NK-92 (cell line): ENCODE measurements around the gene LHFPL3.

Source experiments
- DNase-seq: peaks from one replicate; lab custom pipeline; 2025; ENCODE audit not compliant: unreplicated experiment; lab: John Stamatoyannopoulos, UW

LHFPL3 gene

DNA sequence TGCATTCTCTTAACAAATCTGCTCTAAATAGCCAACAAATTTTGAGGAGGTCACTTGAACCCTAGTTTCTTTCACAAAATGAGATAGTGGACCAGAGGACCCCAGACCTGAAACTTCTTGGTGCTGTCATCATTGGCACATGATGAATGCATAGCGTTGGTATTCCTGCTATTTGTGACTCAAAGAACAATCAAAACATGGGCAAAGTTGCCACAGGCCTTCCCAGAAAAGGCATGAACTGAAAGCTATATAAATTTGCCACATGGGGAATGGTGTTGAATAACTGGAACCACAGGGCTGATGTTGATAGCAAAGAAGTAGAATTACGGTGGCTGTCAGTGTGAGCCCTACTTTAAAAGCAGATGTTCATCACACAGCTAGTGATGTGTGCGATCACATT, 465.8 kb downstream of the LHFPL3 start:
- DNase-seq = no peak

DNA sequence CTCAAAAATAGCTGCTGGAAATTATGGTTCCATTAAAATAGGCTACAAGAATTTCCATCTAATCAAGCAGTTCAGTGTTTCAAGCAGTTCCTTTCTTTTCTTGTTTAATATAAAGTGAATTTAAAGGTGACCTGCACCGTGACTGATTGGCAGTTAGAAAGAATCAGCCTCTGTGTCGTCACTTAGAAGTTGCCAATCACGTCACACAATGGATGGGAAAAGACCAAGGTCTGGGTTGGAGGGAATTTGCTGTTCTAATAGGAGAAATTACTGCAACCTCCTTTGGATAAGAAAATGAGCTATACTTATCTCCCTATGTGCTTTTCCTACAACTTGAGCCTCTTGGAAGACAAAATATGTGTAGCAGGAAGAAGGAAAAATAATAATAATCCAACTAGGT, 466.2 kb downstream of the LHFPL3 start:
- no peak for DNase-seq

DNA sequence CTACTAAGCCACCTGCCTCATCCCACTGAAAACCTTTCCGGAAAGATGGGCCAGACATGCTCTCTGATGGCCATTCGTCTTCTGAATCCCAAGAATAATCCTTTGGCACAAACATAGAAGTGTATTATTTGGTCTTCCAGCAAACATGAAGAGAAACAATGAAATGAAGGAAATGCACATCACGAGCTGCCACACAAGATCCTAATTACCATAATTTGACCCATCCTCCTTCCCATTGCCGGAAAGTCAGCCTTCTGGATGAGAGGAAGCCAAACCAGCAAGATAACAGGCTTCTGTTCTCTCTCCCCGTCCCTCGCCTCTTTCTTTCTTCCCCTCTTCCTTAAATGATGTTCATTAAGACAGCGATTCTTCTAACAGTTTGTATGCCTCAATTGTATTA, 466.7 kb downstream of the LHFPL3 start:
- DNase-seq = no peak

DNA sequence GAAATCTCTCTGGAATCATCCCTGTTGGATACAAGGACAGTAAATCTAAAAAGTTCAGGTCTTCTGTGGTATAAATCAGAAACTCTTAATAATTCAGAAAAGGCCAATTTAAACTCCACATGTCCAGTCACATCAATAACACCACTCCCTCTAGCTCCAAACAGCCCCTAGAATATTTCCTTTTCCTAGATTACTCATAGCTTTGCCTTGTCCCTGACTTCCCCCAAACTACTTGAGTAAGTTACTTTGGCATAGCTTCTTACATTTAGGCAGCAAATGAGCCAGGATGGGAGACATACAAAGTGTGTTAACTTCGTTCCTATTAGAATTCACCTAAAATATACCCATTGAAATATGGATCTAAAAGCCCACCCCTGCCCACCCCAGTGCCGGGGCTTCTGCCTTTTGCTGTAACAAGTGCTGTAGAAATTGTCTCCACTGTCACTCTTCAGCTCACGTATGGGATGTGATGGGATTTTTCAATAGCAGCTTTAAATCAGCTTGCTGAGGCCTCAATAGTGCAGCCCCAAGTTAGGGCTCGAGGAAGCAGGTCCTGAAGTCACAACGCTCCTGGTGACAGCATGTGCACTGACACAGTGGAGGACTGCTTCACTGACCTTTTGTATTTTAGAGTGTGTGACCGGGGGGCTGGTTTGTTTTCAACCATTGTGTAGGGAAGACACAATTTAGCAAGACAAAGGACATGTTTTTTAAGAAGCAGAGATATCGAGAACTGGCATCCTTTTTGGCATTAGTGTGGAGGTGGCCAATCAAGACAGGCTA, 467.4 kb downstream of the LHFPL3 start:
- DNase-seq = no peak

DNA sequence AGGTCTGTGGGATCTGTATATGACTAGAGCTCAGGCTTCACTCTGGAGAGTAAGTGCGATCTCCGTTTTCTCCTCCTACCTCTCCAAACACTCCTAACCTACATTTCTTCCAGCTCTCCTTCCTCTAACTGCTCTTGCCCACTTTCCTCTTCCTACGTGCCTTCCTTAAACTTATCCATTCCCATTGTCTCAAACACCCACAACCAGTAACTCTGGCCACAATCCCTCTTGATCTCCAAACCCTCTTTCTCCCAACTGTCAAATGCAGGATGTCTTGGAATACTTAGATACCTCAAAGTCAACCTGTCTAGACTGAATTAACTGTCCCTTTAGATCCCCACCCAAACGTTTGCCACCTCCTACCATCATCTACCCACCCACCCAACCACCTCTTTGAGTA, 471.9 kb downstream of the LHFPL3 start:
- no peak for DNase-seq

DNA sequence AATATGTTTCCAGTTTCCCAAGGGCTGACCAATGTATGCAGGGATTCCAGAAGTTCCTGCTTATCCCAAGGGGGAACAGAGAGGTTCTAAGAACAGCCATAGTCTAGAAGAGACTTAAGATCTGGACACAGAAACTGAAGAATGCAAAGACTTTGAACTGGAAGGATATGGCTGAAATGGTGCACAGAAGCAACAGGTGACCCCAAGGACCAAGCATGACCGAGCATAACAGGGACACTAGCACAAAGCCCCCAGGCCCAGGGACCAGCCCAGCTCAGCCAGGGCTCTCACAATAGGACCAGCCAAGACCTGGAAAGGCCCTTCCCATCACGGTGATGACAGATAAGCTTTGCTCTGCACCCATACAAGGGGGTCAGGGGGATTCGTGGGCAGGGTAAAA, 472.6 kb downstream of the LHFPL3 start:
- no peak for DNase-seq

DNA sequence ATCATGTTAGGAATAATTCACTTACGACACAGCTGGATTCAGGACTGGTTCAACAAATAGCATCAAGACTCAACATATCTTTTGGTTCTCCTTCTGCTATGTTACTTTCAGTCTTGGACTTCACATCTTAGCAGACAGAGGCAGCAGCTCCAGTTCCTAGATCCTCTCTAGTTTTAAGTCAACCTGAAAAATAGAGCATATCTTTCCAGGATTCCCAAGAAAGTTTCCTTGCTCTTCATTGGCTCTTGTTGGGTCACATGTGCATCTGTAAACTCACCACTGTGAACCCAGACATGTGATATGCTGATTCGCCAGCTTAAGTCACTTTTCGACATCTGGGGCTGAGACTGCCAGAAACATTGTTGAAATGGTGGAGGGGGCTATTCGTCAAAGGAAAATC, 475.5 kb downstream of the LHFPL3 start:
- DNase-seq = no peak

DNA sequence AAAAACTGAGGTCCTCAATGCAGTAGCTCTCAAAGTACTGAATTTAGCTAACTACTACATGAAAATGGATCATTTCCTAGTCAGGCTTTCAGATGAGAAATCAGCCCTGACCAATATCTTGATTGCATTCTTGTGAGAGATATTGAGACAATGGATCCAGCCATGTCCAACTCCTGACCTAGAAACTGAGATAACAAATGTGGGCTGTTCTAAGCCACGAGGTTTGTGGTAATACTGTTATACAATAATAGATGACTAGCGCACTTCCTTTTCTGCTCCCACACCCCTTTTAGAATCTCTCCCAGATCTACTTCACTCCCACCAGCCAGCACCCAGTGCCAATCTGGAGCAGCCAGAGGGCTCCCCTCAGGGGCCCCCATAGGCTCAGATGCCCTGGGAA, 476.3 kb downstream of the LHFPL3 start:
- no peak for DNase-seq

DNA sequence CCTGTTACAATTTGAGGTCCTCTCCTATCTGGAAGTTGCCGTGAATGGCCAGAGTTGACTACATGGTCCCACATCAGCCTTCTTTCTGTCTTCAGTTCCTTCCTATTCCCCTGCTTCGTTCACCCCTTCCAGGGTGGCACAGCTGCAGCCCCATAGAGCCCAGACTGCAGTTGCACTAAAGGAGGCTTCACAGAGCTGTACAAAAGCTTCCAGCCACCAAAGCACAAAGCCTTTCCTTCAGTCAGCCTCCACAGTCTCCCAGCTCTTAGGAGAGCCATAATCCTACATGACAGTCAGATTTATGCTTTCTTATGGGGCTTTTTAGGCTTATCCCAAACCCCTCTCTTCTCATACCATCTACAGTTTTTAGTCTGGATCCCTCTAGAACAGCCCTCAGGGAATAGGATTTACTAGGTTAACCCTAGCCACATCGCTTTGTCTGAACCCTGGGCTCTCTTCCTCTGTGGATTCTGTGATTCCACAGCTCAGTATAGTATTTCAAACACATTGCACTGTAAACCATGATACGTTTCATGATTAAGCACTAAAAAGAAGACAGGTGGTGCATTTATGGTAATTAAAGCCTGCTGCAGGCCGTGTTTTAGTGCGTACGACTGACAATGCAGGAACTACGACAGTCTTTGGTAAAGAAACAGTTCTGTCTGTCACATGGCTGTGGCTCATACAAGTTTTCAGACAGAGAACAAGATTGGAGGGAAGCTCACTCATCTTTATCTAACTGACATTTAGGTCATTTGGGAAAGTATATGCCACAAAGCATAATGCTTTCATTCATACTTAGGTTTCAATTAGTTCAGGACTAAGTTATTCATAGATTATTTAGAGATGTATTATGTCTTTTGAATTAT, 477.3 kb downstream of the LHFPL3 start:
- no peak for DNase-seq

DNA sequence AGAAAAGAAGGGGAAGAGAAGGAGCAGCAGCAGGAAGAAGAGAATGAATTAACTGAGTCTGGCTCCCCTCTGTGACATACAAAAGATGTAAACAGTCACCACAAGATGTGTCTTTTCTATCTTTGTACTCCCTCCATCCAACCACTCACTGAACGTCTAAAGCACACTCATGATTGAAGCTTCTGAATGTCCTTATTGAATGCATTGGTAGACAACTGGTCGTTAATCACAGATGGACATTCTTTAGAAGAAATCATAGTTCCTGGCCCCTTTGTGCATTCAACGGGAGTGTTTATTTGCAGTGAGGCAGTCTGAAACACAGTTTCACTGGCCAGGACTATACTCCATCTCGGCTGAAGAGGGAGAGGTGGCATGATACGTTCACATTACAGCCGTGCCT, 479.3 kb downstream of the LHFPL3 start:
- no peak for DNase-seq

DNA sequence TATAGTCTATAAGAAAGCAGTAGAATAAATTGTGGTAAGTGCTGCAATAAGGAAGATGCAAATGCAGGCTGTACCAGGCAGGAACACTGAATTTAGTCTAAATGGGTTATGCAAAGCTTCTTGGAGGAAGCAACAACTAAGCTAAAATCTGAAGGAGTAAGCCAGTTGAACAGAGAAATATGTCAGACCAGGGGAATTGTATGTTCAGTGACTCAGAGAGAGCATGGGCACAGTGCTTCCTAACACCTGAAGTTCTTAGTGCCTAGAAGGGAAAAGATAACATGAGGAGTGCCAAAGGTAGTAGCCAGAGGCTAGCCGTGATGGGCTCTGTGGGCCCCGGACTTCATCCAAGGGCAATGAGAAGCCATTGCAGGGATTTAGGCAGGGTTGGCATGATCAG, 481.5 kb downstream of the LHFPL3 start:
- DNase-seq = no peak

DNA sequence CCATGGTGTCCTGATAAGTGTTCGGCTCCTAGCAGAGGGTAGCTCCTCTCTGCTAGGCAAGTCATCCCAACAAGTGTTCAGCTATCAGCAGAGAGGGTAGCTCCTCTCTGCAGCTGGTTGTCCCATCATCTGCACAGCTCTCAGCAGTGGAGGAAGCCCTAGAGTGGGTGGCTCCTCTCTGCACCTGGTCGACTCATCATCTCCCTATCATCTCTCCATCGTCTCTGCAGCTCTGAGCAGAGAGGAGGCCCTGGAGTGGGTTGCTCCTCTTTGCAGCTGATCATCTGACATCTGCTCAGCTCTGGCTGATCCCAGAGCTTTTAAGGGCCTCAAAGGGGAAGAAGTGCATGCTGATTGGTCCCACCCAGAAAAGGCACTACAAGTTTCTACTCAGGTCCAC, 485.7 kb downstream of the LHFPL3 start:
- DNase-seq = no peak

DNA sequence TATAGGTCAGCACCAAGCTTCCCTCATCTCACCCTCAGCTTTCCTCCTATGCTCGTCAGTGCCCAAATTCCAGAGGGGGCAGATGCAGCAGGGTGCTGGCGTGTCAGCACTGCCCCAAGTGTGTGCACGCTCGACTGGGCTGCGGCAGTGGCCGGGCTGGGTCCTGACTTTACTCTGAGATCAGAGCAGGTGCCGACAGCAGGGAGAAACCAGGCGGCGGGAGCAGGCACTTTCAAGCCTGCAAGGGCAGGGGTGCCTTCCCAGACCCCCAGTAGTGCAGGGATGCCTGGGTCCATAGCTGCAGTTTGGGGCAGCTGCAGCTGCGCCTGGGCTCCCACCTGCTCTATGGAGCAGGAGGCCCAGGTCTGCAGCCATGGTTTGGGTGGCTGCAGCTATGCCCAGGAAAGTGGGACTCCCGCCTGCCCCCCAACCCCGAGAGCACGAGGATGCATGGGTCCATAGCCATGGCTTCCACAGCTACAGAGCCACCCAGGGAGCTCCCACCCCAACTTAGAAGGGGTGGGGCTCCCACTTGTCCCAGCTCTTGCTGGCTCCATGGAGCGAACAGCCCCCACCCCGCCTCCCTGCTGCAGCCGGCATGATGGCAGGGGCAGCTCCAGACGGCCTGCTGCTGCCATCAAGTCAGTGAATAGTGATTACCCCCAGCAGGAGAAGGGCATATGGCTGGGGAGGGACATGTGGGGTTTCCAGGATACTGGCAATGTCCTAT, 486.4 kb downstream of the LHFPL3 start:
- no peak for DNase-seq

DNA sequence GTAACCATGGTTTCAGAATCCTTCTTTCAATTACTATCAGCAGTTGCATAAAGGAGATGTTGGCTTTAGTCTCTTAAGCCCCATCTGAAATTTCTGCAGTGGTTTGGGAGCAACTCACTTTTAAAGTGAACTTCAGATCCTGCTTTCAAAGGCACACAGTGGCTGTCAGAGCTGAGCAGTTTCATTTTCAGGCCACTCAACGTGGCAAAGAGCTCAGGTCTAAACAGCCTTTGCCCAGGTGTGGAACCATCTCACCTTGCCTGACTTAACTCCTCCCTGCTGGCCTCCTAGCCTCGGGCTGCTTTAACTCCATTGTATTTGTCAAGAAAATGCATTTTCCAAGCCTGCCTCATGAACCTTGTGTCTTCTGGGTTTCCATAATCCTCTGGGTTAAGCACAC, 488.1 kb downstream of the LHFPL3 start:
- DNase-seq = no peak

DNA sequence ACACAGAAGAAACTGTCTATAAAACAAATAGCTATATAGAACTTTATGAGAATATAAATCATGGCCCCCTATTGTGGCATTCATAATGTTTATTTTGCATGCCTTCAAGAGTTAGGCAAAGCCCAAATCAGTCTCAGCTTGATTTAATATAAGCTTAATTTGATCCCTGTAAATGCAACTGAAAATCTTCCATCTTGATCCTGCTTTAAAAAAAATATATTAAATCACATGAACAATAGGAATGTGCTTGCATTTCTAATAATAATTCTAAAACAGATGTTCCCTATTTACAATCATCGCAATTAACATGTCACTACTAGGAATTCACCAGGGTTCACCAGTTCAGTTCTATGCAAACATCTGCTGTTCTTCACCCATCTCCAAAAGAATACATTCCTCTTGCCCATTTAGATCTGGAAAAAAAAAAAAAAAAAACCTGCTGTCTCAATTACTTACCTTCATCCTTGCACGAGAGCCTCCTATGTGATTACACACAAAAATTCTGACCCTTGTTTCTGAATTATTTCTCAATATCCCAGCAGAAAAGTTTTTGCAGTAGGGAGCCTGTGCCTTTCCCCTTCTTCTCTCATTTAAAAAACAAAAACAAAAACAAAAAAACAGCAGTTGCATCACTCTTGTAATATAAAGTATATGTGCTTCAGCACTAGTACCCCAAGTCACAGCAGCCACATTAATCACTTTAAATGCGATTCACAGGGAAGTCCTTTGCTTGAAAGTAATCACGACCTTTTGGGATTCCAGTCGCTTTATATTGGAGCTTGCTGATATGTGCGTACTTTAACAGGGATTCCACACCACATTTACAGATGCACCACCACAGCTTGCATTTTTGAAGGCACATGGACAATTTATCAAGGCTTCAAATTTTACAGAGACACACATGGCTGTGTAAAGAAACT, 490.8 kb downstream of the LHFPL3 start:
- DNase-seq = no peak

DNA sequence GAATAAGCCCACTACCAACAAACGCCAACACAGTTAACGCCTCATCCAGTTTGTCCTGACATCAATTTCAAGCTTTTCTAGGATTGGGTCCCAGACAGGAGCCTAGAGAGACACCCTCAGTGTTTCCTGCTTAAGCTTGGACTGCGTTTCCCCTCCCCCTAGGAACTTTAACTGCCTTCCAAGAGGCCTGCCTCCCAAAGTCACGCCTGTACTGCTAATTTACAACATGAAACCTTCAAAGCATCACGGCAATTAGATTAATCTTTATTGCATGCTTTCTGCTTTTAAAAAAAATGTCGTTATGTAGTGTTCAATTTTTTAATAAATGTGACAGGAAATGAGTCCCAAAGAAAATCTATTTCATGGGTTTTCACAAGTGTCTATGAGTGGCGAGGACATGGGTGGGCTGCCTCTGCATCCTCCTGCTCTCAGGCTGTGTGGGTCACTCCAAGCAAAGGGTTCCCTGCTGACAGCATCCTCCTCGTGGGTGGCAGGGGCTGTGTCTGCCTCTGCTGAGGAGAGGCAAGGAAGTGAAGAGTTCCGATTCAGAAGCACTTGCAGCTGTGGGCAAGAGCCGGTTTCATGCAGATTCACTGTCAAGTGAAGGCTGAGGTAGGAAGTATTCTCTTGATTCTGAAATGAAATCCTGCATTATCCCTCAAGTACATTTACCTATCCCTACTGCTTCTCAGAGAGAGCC, 492.6 kb downstream of the LHFPL3 start:
- DNase-seq = no peak

DNA sequence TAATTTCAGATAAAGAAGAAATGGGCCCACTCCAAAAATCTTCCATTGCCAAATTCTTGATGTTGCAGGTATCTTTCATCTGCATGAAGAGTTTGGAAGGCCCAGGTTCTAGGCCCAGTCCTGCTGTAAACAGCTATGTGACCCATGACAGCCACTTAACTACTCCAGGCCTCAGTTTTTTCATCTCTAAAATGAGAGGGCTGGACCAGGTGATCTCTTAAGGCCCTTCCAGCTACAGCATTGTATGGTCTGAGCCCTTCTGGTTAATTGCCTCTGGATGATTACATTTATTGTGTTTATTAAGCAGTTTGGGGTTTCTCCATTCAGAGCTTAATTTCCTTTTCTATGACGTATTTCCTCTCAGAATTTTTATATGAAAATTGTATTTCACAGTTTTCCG, 494.8 kb downstream of the LHFPL3 start:
- no peak for DNase-seq

DNA sequence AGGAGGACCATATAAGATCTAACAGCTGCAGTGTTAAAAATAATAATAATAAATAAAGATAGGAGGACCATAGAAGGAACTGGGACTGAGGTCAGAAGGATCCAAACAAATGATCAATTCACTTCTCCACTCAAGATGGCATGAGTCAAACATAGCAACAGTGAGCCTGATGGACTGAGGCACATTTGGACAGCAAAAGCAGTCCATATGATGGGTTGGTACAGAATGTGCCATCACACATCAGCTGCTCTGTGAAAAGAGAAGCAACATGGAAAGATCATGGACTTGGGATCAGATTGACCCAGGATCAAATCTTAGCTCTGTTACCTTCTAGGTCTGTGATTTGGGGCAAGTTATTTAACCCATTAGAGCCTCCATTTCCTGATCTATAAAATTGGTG, 496.7 kb downstream of the LHFPL3 start:
- DNase-seq = no peak

DNA sequence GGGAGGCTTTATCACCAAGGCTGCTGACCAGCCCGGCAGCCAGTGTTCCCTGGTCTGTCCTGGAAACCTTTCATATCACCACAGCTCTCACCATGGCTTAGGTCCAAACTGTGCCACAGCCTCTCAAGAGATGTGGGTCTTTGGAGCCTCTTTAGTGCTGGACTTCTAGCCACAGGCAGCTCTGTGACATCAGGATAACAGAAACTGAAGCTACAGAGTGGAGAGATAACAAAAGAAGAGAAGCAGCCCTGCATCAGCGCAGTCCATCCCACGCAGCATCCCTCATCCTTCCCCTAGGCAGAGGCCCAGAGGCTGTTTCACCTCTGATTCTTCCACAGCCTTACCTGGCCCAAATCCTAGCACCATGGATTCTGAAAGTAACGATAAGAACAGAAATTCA, 497.7 kb downstream of the LHFPL3 start:
- DNase-seq = no peak

DNA sequence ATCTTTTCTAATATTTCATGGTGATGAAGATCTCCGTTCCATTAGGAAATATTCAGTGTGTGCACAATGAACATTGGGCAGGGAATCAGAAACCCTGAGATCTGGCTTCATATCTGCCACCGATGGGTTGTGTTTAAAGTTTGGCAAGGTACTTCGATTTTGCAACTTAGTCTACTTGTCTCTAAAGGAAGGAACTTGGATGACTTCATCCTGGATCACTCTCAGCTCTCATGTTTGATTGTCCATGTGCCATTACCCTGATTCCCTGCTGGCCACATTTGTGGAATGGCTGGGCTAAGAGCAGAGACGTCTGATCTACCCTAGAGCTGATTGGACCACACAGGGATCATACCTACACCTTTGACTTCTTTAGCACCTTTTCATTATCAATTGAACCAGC, 508.6 kb downstream of the LHFPL3 start:
- DNase-seq = no peak
